Dermis microvascular lymphatic vessel endothelial cell (primary cell): ENCODE results near the gene CCDC7. TPM values are rescaled to one million over a fixed set of nuclear protein-coding genes. Genes with fewer than 3 reads are reported as not detected.

ENCODE experiments used
- total RNA-seq: library from RNA; depleted of rRNA; stranded (reverse); fragments of >200 nt; gene quantifications from 2 replicates; pipeline ENCODE4 v1.2.1, GENCODE V29; 2014

CCDC7 gene
- total RNA-seq, 1 donor from 2014 or later, result 4.2 TPM

Other genes with a start within 250 kb of the CCDC7 start
- gene EPC1, start 99.0 kb upstream of the CCDC7 start, total RNA-seq, result 15.4 and 28.2 TPM in 2 replicates